ENCODE measurements around the gene RHOF. TPM values are rescaled to one million over a fixed set of nuclear protein-coding genes. Genes with fewer than 3 reads are reported as not detected.
"Not testable (repeated sequence)": the region's sequence is repeated elsewhere in the genome, so short reads cannot be mapped to it uniquely, and the experiment has no call there.

Gene RHOF
- total RNA-seq, 1 experiment from 2014 or later = 29.1 TPM

DNA sequence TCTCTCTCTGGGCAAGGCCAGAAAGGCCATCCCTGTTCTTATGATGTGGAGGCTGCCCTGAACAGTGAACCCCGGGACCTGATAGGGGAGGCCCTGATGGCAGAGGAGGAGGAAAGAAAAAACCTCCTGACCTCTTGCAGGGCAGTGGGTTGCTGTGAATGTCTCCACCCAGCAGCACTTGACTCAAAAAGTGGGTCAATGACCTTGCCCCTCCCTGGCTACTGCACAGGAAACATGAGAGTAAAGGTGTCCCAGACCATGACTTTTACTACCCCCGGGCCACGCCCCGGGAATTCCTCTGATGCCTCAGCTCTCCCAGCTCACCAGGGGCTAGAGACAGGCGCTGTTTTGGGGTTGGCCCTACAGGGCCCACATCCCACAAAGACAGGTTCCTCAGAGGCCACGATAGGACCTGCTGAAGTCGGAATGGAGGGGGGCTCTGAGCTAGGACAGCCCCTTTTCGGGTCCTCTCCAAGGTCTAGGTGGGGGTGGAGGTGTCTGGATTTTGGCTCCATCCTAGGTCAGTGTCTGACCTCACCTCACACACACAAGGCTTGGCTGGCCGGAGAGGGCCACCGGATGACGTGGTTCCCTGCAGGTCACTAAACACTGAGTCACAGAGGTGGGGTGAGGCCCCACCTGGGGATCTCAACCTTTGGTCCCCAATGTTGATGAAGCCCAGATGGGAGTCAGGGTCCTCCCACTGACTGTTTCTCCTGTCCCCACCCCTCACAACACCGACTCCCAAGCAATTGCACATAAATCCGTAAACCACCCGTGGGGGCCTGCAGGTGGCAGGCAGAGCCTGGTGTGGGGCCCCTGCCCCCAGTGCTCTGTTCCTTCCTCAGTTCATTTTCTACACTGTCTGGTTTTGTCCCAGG lies 1.6 kb downstream of the RHOF start:
- H3K56ac ChIP-seq (ENCODE audit: insufficient read length, low read depth, low read length) = no peak overlapping the region
- H3K4me1 ChIP-seq (ENCODE audit: insufficient read depth, low read length) = no peaks in the 10 kb centered on the region
- Mint-ChIP-seq H3K27me3 (ENCODE audit: low read depth) (peaks cover 5% of the 10 kb centered on the region), H3K4me1 (peaks cover 22 to 26% of the 10 kb centered on the region in 2 experiments), H3K4me3 (peak overlapping the region; percentile 66 to 80), H3K27ac (no peak overlapping the region), H3K36me3 (ENCODE audit: insufficient read depth in 1 of 3, low read depth in 3 of 3) (peaks cover 1 to 23% (median 10%) of the 10 kb centered on the region in 3 experiments; a peak in 5 of 7 replicates), H3K9me3 (no peaks in the 10 kb centered on the region; a peak in 2 of 5 replicates)
- H2BK15ac ChIP-seq (ENCODE audit: low read depth, low read length) = no peak overlapping the region
- no peak overlapping the region for H3K14ac ChIP-seq (ENCODE audit: insufficient read depth, low read length)
- no peak overlapping the region for H4K8ac ChIP-seq (replicated peaks; ENCODE audit: insufficient read length, low read depth, low read length)
- no CpG with 5 or more reads among the region's 14 CpGs for WGBS (ENCODE audit: extremely low coverage, insufficient read length, low lambda C conversion rate)
- H3K23me2 ChIP-seq (ENCODE audit: insufficient read length, low read depth, low read length, poor library complexity, severe bottlenecking) = peaks cover 9% of the 10 kb centered on the region
- H2BK20ac ChIP-seq (ENCODE audit: low read depth, low read length, poor library complexity, severe bottlenecking) = no peak overlapping the region
- H4K91ac ChIP-seq (ENCODE audit: insufficient read length, low read depth, low read length) = no peak overlapping the region
- no peak overlapping the region for H2AFZ ChIP-seq (ENCODE audit: low read length)
- no peak overlapping the region for H2BK120ac ChIP-seq (ENCODE audit: low read depth, low read length, poor library complexity, severe bottlenecking)
- H3K27me3 ChIP-seq (ENCODE audit: insufficient read depth, low read length) = no peaks in the 10 kb centered on the region
- peak overlapping the region; percentile 34 for H3K4me2 ChIP-seq (ENCODE audit: insufficient read depth, insufficient read length, low read length)
- H3T11ph ChIP-seq (ENCODE audit: low read length) = no peak overlapping the region
- H2BK5ac ChIP-seq (ENCODE audit: insufficient read length, low read length) = no peak overlapping the region
- no peak overlapping the region for H2BK12ac ChIP-seq (ENCODE audit: insufficient read length, low read depth, low read length)
- H3K79me1 ChIP-seq (ENCODE audit: insufficient read depth, low read depth, low read length, poor library complexity, severe bottlenecking) = no peaks in the 10 kb centered on the region
- no peaks in the 10 kb centered on the region for H3K79me2 ChIP-seq (ENCODE audit: insufficient read depth, low read length)
- H3K23ac ChIP-seq (ENCODE audit: insufficient read length, low read depth, low read length) = no peak overlapping the region
- no peak overlapping the region for H4K5ac ChIP-seq (ENCODE audit: insufficient read length, low read depth, low read length)
- no peaks in the 10 kb centered on the region for H3K9me3 ChIP-seq (ENCODE audit: control insufficient read depth, low read depth, low read length)
- no peak for DNase-seq
- no peak overlapping the region for H3K9ac ChIP-seq (ENCODE audit: extremely low read depth, insufficient read length, low read length)
- H2AK5ac ChIP-seq (ENCODE audit: insufficient read length, low read length) = no peak overlapping the region
- H3K27ac ChIP-seq (ENCODE audit: insufficient read length, low read depth, low read length) = no peak overlapping the region
- no peak overlapping the region for H3K18ac ChIP-seq (ENCODE audit: insufficient read length, low read depth, low read length)
- H4K20me1 ChIP-seq (ENCODE audit: control insufficient read depth, insufficient read depth, insufficient read length) = no peaks in the 10 kb centered on the region
- TF ChIP-seq, protein P1, sequence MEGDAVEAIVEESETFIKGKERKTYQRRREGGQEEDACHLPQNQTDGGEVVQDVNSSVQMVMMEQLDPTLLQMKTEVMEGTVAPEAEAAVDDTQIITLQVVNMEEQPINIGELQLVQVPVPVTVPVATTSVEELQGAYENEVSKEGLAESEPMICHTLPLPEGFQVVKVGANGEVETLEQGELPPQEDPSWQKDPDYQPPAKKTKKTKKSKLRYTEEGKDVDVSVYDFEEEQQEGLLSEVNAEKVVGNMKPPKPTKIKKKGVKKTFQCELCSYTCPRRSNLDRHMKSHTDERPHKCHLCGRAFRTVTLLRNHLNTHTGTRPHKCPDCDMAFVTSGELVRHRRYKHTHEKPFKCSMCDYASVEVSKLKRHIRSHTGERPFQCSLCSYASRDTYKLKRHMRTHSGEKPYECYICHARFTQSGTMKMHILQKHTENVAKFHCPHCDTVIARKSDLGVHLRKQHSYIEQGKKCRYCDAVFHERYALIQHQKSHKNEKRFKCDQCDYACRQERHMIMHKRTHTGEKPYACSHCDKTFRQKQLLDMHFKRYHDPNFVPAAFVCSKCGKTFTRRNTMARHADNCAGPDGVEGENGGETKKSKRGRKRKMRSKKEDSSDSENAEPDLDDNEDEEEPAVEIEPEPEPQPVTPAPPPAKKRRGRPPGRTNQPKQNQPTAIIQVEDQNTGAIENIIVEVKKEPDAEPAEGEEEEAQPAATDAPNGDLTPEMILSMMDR (conservative IDR thresholded peaks at IDR 0.05) = no peak
- H3K4ac ChIP-seq (ENCODE audit: low read depth, low read length) = no peak overlapping the region

DNA sequence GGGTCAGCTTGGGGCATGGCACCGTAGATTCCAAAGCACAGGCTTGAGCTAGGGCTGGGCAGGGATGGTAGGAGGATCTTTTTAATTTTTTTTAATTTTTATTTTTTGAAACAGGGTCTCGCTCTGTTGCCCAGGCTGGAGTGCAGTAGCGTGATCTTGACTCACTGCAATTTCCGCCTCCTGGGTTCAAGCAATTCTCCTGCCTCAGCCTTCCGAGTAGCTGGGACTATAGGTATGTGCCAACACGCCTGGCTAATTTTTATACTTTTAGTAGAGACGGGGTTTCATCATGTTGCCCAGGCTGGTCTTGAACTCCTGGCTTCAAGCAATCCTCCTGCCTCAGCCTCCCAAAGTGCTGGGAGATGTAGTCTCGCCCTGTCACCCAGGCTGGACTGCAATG lies 2.7 kb downstream of the RHOF start:
- not testable (repeated sequence) for H3K9ac ChIP-seq (ENCODE audit: extremely low read depth, insufficient read length, low read length); H3K4me3 Mint-ChIP-seq; H2BK12ac ChIP-seq (ENCODE audit: insufficient read length, low read depth, low read length)

More for the DNA sequence above, 2.7 kb downstream of the RHOF start:
- not testable (repeated sequence) for H3K14ac ChIP-seq (ENCODE audit: insufficient read depth, low read length); H3K56ac ChIP-seq (ENCODE audit: insufficient read length, low read depth, low read length); H3K18ac ChIP-seq (ENCODE audit: insufficient read length, low read depth, low read length); H3K27me3 ChIP-seq (ENCODE audit: insufficient read depth, low read length); H2BK15ac ChIP-seq (ENCODE audit: low read depth, low read length); H3K79me2 ChIP-seq (ENCODE audit: insufficient read depth, low read length); H3K27me3 Mint-ChIP-seq (ENCODE audit: low read depth); H2AK5ac ChIP-seq (ENCODE audit: insufficient read length, low read length); H3K23me2 ChIP-seq (ENCODE audit: insufficient read length, low read depth, low read length, poor library complexity, severe bottlenecking); H3K23ac ChIP-seq (ENCODE audit: insufficient read length, low read depth, low read length); H4K20me1 ChIP-seq (ENCODE audit: control insufficient read depth, insufficient read depth, insufficient read length); H2BK20ac ChIP-seq (ENCODE audit: low read depth, low read length, poor library complexity, severe bottlenecking); H4K8ac ChIP-seq (replicated peaks; ENCODE audit: insufficient read length, low read depth, low read length); H3T11ph ChIP-seq (ENCODE audit: low read length); H3K4ac ChIP-seq (ENCODE audit: low read depth, low read length); H3K4me2 ChIP-seq (ENCODE audit: insufficient read depth, insufficient read length, low read length); H3K79me1 ChIP-seq (ENCODE audit: insufficient read depth, low read depth, low read length, poor library complexity, severe bottlenecking); H3K9me3 Mint-ChIP-seq; H4K5ac ChIP-seq (ENCODE audit: insufficient read length, low read depth, low read length); H2BK120ac ChIP-seq (ENCODE audit: low read depth, low read length, poor library complexity, severe bottlenecking); H3K27ac Mint-ChIP-seq; H3K27ac ChIP-seq (ENCODE audit: insufficient read length, low read depth, low read length); H4K91ac ChIP-seq (ENCODE audit: insufficient read length, low read depth, low read length); H3K4me1 ChIP-seq (ENCODE audit: insufficient read depth, low read length); H3K9me3 ChIP-seq (ENCODE audit: control insufficient read depth, low read depth, low read length); H2BK5ac ChIP-seq (ENCODE audit: insufficient read length, low read length); H2AFZ ChIP-seq (ENCODE audit: low read length); DNase-seq
- H3K36me3 Mint-ChIP-seq (ENCODE audit: insufficient read depth in 1 of 3, low read depth in 3 of 3) = peaks cover 1 to 25% (median 6%) of the 10 kb centered on the region in 3 experiments; a peak in 5 of 7 replicates
- peaks cover 22 to 25% of the 10 kb centered on the region in 2 experiments for H3K4me1 Mint-ChIP-seq
- no CpG with 5 or more reads among the region's 8 CpGs for WGBS (ENCODE audit: extremely low coverage, insufficient read length, low lambda C conversion rate)
